Stimulated activated CD8-positive, alpha-beta memory T cell treated with anti-CD3 and anti-CD28 coated beads, Interleukin-7, amount 100 ng/mL, for 4 hours (primary cell): ENCODE measurements around the gene TUFM.
"Not testable (repeated sequence)": the region's sequence is repeated elsewhere in the genome, so short reads cannot be mapped to it uniquely, and the experiment has no call there.

Experiments used
- DNase-seq, 2 donors: peaks; one replicate each; pipeline ENCODE4 v3.0.0-alpha.2; 2020; ENCODE audit warnings: low read depth in 2 of 2

Gene TUFM

DNA sequence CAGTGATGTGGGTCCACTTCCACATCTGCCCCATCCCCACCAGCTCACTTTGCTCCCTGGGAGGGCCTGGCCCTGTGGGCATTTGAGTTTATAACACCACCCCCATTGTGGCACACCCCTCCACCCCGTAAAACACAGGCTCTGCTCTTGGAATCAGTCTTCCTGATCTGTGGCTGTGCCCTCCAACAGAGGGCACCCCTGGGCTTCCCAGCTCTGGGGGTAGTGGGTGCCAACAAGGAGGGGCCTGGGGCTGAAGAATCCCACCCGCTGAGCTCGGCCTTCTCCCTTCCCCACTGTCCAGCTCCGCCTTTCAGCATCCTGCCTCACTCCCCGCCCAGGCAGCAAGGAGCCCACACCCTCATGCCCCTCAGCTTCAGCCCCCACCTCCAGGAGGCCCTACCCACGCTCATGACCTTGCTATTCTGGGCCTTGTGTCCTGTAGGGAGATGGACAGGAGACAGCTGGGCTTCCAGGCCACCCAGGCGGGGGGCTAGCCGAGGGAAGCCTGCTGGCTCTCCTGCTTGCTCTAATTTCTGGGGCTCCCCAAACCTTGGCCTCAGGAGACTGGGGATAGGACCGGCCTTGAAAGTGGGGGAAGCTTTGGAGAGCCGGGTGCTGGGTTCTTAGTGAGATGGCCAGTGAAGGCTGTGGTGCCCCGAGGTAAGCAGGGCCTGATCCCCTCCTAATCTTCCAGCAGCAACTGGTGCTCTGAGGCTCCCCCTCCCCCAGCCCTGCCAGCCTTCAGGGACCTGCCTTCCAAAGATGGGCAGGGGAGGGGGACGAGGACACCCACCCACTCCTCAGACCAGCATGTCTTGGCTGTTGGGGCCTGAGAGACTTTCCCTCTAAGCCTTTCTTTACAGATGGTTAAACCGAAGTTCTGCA, 29.2 kb upstream of the TUFM start:
- DNase-seq: no peak

DNA sequence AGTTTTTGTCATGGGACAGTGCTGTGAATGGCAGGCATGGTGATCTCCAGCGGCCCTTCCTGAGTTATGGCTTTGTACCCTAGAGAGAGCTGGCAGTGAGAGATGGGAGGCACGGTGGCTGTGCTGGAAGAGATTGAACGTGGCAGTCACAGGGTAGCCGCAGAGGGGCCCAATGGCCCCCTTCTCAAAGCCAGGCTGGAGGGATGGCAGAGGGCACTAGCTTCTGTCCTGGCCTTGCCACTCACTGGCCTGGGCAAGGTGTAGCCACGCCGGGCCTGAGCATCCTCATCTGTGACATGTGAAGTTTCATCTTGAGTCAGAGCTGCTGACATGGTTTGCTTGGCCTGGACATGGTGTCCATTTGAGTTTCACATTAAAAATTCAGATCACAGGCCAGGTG, 28.3 kb upstream of the TUFM start:
- no peak for DNase-seq

DNA sequence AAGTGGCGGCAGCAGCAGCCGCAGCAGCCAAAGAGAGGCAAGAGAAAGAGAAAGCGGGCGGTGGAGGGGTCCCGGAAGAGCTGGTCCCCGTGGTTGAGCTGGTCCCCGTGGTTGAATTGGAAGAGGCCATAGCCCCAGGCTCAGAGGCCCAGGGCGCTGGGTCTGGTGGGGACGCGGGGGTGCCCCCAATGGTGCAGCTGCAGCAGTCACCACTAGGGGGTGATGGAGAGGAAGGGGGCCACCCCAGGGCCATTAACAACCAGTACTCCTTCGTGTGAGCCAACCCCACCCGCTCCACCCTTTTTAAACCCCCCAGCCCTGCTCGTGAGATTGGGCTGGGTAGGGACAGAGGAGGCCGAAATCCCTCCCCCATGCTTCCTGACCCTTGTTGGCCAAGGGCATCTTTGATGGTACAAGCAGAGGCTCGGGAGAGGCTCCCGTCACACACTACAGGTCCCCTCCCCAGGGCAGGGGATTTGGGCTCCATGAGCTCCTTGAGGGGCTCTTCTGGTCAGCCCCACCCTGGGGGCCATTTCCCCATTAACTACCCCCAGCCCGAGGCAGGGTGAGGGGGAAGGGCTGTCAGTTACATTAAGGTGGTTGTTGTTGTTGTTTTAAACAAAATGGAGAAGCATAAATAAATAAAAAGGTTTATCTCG, 27.5 kb upstream of the TUFM start:
- DNase-seq: peak in 1 of 2 donors; percentile 23

DNA sequence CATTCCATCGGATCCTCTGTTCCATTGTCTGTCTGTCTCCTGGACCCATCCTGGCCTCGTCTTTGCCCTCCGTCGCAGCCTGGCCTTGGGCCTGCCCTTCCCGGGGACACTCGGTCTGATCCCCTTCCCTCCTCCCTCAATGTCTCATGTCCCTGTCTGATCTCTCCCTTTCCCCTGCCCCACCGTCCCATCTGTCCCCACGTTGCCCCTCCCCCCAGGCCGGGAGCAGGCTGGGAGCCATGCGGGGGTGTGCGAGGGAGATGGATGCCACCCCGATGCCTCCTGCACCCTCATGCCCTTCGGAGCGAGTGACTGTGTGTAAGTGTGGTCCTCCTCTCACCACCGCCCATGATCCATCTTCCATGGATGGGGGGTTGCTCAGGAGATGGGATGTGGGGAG, 26.8 kb upstream of the TUFM start:
- DNase-seq: no peak

DNA sequence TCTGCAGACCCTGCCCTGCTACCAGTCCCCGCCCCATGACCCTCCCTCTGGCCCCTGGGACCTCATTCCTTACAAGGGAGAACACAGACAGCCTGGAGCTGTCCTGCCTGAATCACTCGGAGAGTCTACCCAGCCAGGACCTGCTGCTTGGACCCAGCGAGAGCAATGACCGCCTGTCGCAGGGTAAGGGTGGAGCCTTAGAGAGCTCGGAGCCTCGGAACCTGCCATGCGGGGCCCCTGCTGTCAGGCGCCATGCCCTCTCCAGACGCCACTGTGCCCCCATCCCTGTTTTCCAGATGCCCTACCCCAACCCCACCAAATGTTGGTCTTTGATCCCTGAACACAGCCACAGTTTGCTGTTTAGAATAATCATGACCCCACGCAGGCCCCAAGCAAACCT, 23.1 kb upstream of the TUFM start:
- DNase-seq: no peak

DNA sequence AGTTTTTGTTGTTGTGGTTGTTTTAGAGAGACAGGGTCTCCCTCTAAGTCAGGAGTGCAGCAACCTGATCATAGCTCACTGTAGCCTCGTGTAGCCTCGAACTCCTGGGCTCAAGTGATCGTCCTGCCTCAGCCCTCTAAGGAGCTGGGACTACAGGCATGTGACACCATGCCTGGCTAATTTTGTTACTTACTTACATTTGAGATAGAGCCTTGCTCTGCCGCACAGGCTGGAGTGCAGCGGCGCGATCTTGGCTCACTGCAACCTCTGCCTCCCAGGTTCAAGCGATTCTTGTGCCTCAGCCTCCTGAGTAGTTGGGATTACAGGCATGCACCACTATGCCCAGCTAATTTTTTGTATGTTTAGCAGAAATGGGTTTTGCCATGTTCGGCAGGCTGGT, 21.5 kb upstream of the TUFM start:
- not testable (repeated sequence) for DNase-seq

DNA sequence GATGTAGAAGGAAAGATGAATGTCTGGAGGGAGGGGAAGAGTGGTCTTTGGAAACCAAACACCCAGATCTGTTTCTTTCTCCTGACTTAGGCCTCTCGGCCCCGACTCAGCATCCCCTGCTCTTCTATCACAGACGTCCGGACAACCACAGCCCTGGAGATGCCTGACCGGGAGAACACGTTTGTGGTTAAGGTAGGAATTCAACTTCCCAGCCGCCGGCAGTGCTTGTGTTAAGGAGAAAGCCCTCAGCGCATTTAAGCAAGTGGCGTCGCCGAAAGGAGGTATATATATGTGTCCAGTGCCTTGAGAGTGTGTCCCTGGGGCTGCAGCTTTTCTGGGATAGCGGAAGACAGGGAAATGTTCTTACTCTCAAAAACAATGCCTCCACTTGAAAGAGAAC, 21.1 kb upstream of the TUFM start:
- DNase-seq: no peak

DNA sequence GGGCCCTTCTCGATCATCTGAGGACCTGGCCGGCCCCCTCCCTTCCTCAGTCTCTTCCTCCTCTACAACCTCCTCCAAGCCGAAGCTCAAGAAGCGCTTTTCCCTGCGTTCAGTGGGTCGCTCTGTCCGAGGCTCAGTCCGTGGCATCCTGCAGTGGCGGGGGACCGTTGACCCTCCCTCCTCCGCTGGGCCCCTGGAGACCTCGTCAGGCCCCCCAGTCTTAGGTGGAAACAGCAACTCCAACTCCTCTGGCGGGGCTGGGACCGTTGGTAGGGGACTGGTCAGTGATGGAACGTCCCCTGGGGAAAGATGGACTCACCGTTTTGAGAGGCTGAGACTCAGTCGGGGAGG, 20.3 kb upstream of the TUFM start:
- DNase-seq: no peak

DNA sequence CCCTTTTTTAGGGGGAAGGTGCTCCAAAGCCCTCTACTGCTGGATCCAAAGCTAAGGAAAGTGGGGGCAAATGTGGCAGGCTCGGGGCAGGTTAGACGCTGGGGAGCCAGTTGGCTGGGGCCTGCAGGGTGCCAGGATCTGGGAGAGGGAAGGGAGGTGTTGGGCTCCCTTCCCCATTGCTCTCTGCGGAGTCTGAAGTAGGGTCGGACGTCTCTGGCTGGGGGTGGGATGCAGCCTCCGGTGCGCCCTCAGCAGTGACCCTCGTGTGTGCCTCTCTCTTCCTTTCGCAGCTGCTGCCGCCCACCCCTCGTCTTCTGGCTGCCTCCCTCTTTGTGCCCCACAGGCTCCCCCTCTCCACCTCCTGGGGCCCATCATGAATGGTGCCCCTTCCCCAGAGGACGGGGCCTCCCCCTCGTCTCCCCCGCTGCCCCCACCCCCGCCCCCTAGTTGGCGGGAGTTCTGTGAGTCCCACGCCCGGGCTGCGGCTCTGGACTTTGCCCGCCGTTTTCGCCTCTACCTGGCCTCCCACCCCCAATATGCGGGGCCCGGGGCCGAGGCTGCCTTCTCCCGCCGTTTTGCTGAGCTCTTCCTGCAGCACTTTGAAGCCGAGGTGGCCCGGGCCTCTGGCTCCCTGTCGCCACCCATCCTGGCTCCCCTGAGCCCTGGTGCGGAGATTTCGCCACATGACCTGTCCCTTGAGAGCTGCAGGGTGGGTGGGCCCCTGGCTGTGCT, 19.7 kb upstream of the TUFM start:
- DNase-seq: no peak

DNA sequence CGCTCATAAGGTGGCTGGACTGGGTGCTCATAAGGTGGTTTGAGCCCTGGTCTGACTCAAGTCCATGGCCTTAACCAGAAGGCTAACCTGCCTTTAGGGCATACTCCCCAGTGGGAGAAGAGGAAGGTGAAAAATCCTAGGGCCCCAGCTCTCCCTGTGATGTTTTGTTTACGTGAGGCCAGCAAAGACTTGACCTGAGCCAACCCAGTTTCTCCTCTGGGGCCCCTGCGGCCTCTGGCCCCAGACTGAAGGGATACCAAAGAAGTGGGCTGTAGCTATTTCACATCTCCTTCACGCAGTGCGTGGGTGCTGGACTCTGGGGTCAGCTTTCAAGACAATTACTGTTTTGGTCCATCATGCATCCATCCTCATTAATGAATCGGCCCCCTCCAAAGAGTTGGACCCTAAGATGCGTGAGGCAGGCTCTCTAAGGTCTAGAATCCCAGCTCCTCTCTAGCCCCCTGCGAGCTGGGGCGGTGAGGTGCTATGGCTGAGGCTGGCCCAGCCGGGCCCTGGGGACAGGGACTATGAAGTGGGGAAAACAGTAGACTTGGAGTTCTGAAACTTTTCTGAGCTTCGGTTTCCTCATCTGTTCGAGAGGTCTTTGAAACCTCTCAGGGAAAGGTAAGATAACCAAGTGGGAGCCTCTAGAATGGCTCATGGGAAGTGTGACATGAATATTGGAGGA, 19.0 kb upstream of the TUFM start:
- DNase-seq: no peak

DNA sequence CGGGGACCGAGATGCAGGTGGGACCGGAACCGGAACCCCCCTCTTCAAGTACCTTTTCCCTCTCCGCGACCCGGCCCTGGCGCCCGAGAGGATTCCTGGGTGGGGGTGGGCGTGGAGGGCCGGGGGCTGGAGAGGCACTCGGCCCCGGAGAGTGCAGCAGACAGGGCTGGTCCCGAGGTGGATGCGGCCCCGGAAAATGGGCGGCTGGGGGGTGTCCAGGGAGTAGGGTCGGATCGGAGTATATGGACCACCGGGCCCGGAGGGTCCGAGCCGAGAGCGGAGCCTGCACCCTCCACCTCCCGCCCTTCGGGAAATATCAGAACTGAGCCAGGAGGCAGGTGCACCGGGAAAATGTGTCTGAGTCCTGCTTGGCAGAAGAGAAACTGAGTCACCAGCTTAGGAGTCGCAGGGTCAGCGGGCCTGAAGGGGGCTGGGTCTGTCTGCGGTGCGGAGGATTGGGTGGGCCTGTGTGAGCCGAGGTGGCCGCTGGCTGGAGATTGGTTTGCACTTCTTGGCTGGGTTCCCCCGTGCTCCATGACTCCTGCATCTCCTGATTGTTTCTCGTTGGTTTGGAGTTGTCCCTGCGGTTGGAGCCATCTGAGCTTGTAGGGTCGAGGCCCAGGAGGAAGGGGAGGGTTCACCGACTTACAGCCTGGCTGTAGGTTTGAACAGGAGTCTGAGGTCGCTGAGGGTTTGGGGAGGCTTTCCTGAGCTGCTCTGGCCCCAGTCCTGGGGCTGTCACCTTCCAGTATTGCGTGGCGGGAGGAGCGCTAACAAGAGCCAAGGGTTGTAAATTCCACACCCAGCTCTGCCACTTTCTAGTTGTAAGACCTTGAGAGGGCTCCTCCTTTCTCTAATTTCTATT, 18.0 kb upstream of the TUFM start:
- no peak for DNase-seq

DNA sequence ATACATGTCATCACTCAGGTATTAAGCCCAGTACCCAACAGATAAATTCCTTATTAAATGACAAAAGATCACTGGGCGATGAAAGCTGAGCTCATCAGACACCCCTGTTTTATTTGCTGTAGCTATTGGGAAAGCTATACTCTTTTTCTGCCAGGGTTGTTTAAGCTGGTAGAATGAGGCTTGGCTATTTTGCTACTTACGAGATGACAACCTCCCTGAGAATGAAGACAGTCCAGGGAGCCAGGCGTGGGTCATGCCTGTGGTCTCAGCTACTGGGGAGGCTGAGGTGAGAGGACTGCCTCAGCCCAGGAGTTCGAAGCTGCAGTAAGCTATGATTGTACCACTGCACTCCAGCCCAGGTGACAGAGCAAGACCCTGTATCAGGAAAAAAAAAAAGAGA, 13.2 kb upstream of the TUFM start:
- no peak for DNase-seq

DNA sequence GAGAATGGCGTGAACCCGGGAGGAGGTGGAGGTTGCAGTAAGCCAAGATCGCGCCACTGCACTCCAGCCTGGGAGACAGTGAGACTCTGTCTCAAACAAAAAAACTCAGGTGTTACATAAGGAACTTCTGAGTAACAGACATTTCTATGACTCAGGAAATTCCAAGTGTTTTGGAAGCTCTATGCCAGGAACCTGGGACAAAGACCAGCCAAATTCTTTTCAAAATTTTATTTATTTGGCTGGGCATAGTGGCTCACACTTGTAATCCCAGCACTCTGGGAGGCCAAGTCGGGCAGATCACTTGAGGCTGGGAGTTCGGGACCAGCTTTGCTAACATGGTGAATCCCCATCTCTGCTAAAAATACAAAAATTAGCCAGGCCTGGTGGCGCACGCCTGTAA, 12.3 kb upstream of the TUFM start:
- no peak for DNase-seq

DNA sequence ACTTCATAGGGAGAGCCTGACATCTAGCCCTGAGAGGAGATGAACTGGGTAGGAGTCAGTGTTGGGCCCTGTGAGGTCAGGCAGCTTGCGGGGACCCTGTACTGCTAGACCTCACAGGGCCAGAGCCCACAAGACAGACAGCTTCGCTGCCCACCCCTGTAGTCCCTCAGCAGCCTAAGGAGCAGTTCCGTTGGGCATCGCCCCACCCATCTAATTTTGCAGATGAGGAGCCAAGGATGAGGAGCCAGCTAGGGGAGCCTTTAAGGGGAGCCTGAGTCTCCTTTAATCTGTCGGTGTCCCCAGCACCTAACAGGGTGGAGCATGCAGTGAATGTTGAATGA, 755 bp upstream of the TUFM start:
- no peak for DNase-seq

DNA sequence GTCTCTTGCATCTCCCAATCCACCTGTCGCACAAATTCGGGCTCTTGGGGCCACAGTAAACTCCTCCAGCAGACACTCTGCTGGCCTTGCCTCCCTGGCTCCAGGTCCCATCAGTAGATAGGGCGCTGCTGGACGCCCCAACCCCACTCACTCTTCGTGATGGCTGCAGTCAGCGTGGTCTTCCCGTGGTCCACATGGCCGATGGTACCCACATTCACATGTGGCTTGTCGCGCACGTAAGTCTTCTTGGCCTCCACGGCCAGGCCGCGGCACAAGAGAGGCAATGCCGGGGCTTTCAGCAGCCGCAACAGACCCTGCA, 428 bp downstream of the TUFM start:
- DNase-seq: no peak

DNA sequence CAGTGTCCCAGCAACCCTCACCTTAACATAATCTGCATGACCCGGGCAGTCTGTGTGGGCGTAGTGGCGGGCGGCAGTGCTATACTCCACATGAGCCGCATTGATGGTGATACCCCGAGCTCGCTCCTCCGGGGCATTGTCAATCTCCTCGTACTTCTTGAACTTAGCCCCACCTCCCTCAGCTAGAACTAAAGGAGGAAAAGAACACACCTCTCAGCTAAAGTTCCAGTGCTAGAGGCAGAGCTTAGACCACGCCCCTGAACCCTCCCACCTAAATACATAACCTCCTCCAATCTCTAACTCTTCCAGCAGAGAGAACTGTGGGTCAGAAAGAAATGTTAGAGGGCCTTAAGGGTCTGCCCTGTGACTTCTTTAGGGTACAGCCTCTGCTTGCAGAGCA, 855 bp downstream of the TUFM start:
- DNase-seq: no peak

DNA sequence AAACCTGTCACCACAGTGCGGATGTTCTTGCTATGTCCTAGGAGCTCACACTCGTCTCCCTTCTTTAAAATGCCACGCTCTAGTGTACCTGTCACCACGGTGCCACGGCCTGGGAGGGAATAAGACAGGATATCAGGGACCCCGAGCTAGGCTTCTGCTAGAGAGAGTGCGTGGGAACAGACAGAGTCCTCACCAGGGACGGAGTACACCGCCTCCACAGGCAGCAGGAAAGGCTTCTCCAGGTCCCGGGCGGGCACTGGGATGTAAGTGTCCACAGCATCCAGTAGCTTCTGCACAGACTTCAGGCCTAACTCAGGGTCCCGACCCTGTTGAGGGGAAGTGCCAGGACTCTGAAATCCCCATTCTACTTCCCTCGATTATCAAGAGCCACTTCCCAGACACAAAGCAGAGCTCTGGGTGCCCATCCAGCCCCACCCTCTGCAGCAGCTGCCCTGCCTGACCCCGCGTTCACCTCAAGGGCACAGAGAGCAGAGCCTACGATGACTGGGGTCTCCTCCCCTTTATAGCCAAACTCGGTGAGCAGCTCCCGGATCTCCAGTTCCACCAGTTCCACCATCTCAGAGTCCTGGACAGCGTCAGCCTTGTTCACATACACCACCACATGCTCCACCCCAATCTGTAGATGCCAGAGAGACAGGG, 1.8 kb downstream of the TUFM start:
- DNase-seq: no peak

DNA sequence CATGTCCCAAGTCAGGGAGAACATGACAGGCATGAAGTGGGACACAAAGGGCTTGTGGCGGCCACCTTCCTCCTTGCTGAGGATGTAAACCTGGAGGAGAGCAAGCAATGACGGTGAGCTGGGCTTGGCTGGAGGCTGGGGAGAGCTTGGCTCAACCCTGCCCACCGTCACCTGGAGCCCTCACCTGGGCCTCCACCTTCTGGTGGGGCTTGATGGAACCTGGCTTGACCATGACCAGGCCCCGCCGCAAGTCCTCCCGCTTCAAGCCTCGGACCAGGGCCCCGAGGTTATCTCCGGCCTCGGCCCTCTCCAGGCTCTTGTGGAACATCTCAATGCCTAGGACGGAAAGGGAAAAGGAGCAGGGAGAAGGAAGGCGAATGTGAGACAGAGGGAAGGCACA, 2.4 kb downstream of the TUFM start:
- no peak for DNase-seq

DNA sequence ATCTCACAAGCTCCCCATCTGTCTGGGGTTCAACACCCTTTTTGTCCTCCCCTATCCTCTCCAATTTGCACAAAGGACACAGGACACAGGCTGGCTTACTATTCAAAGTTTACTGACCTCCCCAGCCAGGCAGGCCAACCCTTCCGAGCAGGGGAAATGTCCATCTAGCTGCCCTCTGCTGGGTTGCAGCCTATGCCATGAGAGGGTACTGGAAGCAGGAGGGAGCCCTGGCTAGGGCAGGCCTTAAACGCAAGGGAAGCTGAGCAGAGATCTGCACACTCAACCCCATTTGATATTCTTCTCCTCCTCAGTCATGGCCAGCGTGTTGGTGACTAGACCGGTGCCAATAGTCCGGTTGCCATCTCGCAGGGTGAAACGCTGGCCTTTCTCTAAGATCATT, 3.5 kb downstream of the TUFM start:
- DNase-seq: no peak

DNA sequence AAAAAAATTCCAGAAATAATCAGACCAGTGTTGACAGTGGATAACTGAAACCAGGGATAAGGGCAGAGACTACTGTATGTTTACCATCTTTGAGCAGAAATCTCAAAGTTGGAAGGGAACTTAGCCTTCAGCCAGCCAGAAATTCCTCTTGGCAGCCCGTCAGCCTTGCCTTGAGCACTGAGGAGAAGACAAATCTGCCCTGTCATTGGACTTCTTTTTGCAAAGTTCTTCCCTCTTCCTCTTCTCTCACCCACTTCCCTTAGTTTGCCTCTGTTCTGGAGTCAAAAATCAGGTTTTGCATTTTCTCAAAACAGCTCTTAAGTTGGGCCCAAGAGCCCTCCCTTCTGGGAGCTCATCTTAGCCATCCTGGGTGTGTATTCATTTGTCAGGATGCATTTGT, 6.2 kb downstream of the TUFM start:
- no peak for DNase-seq

DNA sequence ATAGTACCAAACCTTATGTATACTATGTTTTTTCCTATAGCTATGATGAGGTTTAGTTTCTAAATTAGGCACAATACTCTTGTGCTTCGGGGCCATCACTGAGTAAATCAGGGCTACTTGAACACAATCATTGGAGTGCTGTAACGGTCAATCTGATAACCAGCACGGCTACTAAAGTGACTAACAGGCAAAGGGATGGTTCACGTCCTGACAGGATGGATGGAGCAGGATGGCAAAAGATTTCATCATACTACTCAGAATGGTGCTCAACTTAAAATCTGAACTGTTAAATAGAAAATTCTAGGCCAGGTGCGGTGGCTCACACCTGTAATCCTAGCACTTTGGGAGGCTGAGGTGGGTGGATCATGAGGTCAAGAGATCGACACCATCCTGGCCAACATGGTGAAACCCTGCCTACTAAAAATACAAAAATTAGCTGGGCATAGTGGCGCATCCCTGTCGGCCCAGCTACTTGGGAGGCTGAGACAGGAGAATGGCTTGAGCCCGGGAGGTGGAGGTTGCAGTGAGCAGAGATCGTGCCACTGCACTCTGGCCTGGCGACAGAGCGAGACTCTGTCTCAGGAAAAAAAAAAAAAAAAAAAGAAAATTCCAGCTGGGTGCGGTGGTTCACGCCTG, 7.0 kb downstream of the TUFM start:
- no peak for DNase-seq
